Measurements from ENCODE around the gene HOXC10. TPM values are rescaled to one million over a fixed set of nuclear protein-coding genes. Genes with fewer than 3 reads are reported as not detected.

The HOXC10 gene
- total and polyA plus RNA-seq, 2 experiments from 2014 or later, result not detected

- peaks cover 43% of the 10 kb centered on the region for H3K4me1 ChIP-seq (ENCODE audit: insufficient read depth)
- H3F3A ChIP-seq (replicated peaks; ENCODE audit: low read depth), result peaks cover 38% of the 10 kb centered on the region
- Mint-ChIP-seq H3K27me3 (ENCODE audit: insufficient read depth, low read depth, poor library complexity) (peaks cover 99% of the 10 kb centered on the region), H3K4me3 (no peak overlapping the region), H3K9me3 (no peaks in the 10 kb centered on the region; the same call in 2 of the 3 replicates), H3K27ac (no peak overlapping the region), H3K4me1 (peaks cover 26% of the 10 kb centered on the region), H3K36me3 (ENCODE audit: low read depth) (no peaks in the 10 kb centered on the region)
- ATAC-seq (no peak), DNase-seq (ENCODE audit: low spot score) (peak; percentile 75)
- H3K27me3 ChIP-seq (ENCODE audit: insufficient read depth), result peaks cover 100% of the 10 kb centered on the region
- H3K9me2 ChIP-seq (ENCODE audit: insufficient read depth), result no peaks in the 10 kb centered on the region
- no peaks in the 10 kb centered on the region for H3K79me2 ChIP-seq (replicated peaks; ENCODE audit: insufficient read depth)
- H3K4me2 ChIP-seq, result peak overlapping the region; percentile 7; the same call in 1 of the 2 replicates
- TF ChIP-seq ZNF462 (CRISPR knock-in tag; IDR thresholded peaks at IDR 0.05), result no peak
- no peak for TF ChIP-seq CREB1 (CRISPR knock-in tag; IDR thresholded peaks at IDR 0.05; ENCODE audit: low read depth)
- TF ChIP-seq ZNF331 (CRISPR knock-in tag; IDR thresholded peaks at IDR 0.05; ENCODE audit: low read depth), result no peak
- TF ChIP-seq EZH2phosphoT487 (IDR thresholded peaks at IDR 0.05; ENCODE audit: unreplicated experiment), result peak; percentile 6
- TF ChIP-seq EZH2 (IDR thresholded peaks at IDR 0.05; ENCODE audit: low read depth, unreplicated experiment), result peak; percentile 60
- H3K27ac ChIP-seq (ENCODE audit: low read depth), result no peak overlapping the region
- peaks cover 25% of the 10 kb centered on the region for H4K20me1 ChIP-seq (replicated peaks; ENCODE audit: insufficient read depth)
- H3K36me3 ChIP-seq (ENCODE audit: insufficient read depth), result no peaks in the 10 kb centered on the region
- H2AFZ ChIP-seq, result no peak overlapping the region
- no peak overlapping the region for H3K4me3 ChIP-seq
These were observed 27.0 kb downstream of the HOXC10 start for GRCh38 chr12:54011665-54012532.

Measured in GM23338 (cell line).